Measurements from ENCODE around the gene MAB21L4. TPM values are rescaled to one million over a fixed set of nuclear protein-coding genes. Genes with fewer than 3 reads are reported as not detected.

Gene MAB21L4
- total and polyA plus RNA-seq, 2 of the 8 experiments (the other 6 are each of a cell fraction or from before 2014, with no cell fraction given), result 0.11 TPM; not detected in 1

GRCh38 chr2:240894006-240894405, 1.9 kb downstream of the MAB21L4 start (continued):
- TF ChIP-seq CHD7 (IDR thresholded peaks at IDR 0.05; ENCODE audit: insufficient replicate concordance, low read length) (no peak), SIRT6 (IDR thresholded peaks at IDR 0.05; ENCODE audit: low read length) (no peak), EZH2 (IDR thresholded peaks at IDR 0.05; ENCODE audit: low read depth, low read length, severe bottlenecking) (no peak), ASH2L (IDR thresholded peaks at IDR 0.05; ENCODE audit: low read length) (no peak), YY1 (IDR thresholded peaks at IDR 0.05; ENCODE audit: low read depth, low read length) (no peak), SP1 (IDR thresholded peaks at IDR 0.05; ENCODE audit: low read depth, low read length) (no peak)

Data from H1 (cell line).